Esophagus (tissue), 2 donors: ENCODE measurements around the gene ELK4. TPM values are rescaled to one million over a fixed set of nuclear protein-coding genes. Genes with fewer than 3 reads are reported as not detected.

Experiments used
- H3K27ac ChIP-seq, 2 donors: one replicate each; pipeline ENCODE4 v1.5.1; 2013; ENCODE audit warnings: low read depth in 2 of 2, mild to moderate bottlenecking in 2 of 2, inconsistent platforms in 1 of 2, low read length in 1 of 2, moderate library complexity in 1 of 2
- H3K27me3 ChIP-seq, 2 donors: one replicate each; pipeline ENCODE4 v1.6.1; 2013; ENCODE audit warnings: low read length in 2 of 2, control low read depth in 1 of 2, mild to moderate bottlenecking in 1 of 2; ENCODE audit not compliant: insufficient read depth in 2 of 2, control insufficient read depth in 1 of 2
- H3K36me3 ChIP-seq, 2 donors: one replicate each; pipeline ENCODE4 v1.6.1; 2013; ENCODE audit warnings: low read length in 1 of 2; ENCODE audit not compliant: control insufficient read depth in 2 of 2, insufficient read depth in 2 of 2
- H3K4me1 ChIP-seq, 2 donors: one replicate each; pipeline ENCODE4 v1.6.1; 2013; ENCODE audit warnings: low read length in 1 of 2; ENCODE audit not compliant: control insufficient read depth in 2 of 2, insufficient read depth in 2 of 2
- H3K4me3 ChIP-seq, 2 donors: one replicate each; pipeline ENCODE4 v1.5.1; 2013; ENCODE audit warnings: low read length in 2 of 2, mild to moderate bottlenecking in 2 of 2, low read depth in 1 of 2, moderate library complexity in 1 of 2
- H3K9me3 ChIP-seq, 2 donors: one replicate each; pipeline ENCODE4 v1.6.1; 2013; ENCODE audit warnings: mild to moderate bottlenecking in 2 of 2, low read depth in 1 of 2, low read length in 1 of 2, moderate library complexity in 1 of 2; ENCODE audit not compliant: control insufficient read depth in 2 of 2, insufficient read depth in 1 of 2
- WGBS, 2 donors: extraction: QIAGEN DNeasy Blood & Tissue Kit; methylation state at CpG; one replicate each; pipeline ENCODE4 v1.1.7; 2013; 5-methylcytosine and 5-hydroxymethylcytosine counted together
- polyA plus RNA-seq, 2 donors: library from polyadenylated mRNA; stranded (reverse); fragments of 200-250 nt; gene quantifications; one replicate each; pipeline ENCODE4 v1.2.3, GENCODE V29; 2013
- donor health status: healthy with polysubstance abuse.
- donor health status: Bipolar disorder and iron deficiency.

Gene ELK4
- polyA plus RNA-seq, 2 donors: 4.0 to 4.2 TPM

GRCh38 chr1:205563927-205564441 is 67.8 kb downstream of the ELK4 start:
- Histone ChIP-seq H3K9me3 (peaks cover 2 to 3% of the 10 kb centered on the region in 2 donors), H3K27ac (peak overlapping the region; percentile 48 to 58), H3K4me1 (peaks cover 0 to 3% of the 10 kb centered on the region in 2 donors), H3K27me3 (peaks cover 0 to 5% of the 10 kb centered on the region in 2 donors), H3K4me3 (no peak overlapping the region), H3K36me3 (no peaks in the 10 kb centered on the region)
- 35 to 40% methylated on average over 5 of the region's 5 CpGs for WGBS, 2 donors

- WGBS, 2 donors: 96 to 97% methylated on average over 1 of the region's 1 CpG
- Histone ChIP-seq H3K4me3 (no peak overlapping the region), H3K9me3 (peaks cover 2 to 3% of the 10 kb centered on the region in 2 donors), H3K27me3 (no peaks in the 10 kb centered on the region), H3K4me1 (peaks cover 0 to 3% of the 10 kb centered on the region in 2 donors), H3K36me3 (no peaks in the 10 kb centered on the region), H3K27ac (no peak overlapping the region)
Measured at GRCh38 chr1:205561501-205562203, 70.2 kb downstream of the ELK4 start.

Other genes starting within 250 kb of the ELK4 start
- gene LEMD1, start 210.0 kb downstream of the ELK4 start, polyA plus RNA-seq: under 1 TPM; 0.78 to 0.81 TPM
- gene BLACAT1, start 176.0 kb downstream of the ELK4 start, polyA plus RNA-seq: under 1 TPM; 0.51 to 0.60 TPM
- gene CDK18, start 127.3 kb downstream of the ELK4 start, polyA plus RNA-seq: 1 to 10 TPM; 3.5 to 9.0 TPM
- gene SLC45A3, start 48.5 kb upstream of the ELK4 start, polyA plus RNA-seq: 1 to 10 TPM in 1 of 2 donors, under 1 TPM in 1; 0.88 to 1.1 TPM
- gene NUCKS1, start 118.2 kb upstream of the ELK4 start, polyA plus RNA-seq: 10 to 100 TPM; 25.1 to 26.5 TPM
- gene RAB29, start 143.5 kb upstream of the ELK4 start, polyA plus RNA-seq: 1 to 10 TPM; 3.3 to 5.0 TPM
- 1 to 10 TPM; 2.6 to 5.0 TPM for gene SLC41A1, start 181.2 kb upstream of the ELK4 start, polyA plus RNA-seq
- not detected for gene PM20D1, start 218.1 kb upstream of the ELK4 start, polyA plus RNA-seq